ENCODE results near the gene METTL15. TPM values are rescaled to one million over a fixed set of nuclear protein-coding genes. Genes with fewer than 3 reads are reported as not detected.
"Not testable (repeated sequence)": the region's sequence is repeated elsewhere in the genome, so short reads cannot be mapped to it uniquely, and the experiment has no call there.

Gene METTL15
- total RNA-seq, 1 experiment from 2014 or later = 9.1 TPM

GRCh38 chr11:28209906-28210305, 101.7 kb downstream of the METTL15 start:
- Mint-ChIP-seq H3K4me3 (no peak overlapping the region), H3K27me3 (ENCODE audit: low read depth) (no peaks in the 10 kb centered on the region), H3K4me1 (0 out of 4 replicates have a peak, but pooled peaks cover 0 to 2% of the 10 kb centered on the region in 2 experiments), H3K9me3 (peaks cover 0 to 2% of the 10 kb centered on the region in 2 experiments; a peak in 2 of 5 replicates), H3K36me3 (ENCODE audit: insufficient read depth in 1 of 3, low read depth in 3 of 3) (peaks cover 2 to 3% (median 3%) of the 10 kb centered on the region in 3 experiments; a peak in 4 of 7 replicates), H3K27ac (no peak overlapping the region)
- Histone ChIP-seq H3K27ac (ENCODE audit: insufficient read length, low read depth, low read length) (no peak overlapping the region), H3K27me3 (ENCODE audit: insufficient read depth, low read length) (no peaks in the 10 kb centered on the region), H3K79me1 (ENCODE audit: insufficient read depth, low read depth, low read length, poor library complexity, severe bottlenecking) (no peaks in the 10 kb centered on the region), H4K20me1 (ENCODE audit: control insufficient read depth, insufficient read depth, insufficient read length) (no peaks in the 10 kb centered on the region), H4K8ac (replicated peaks; ENCODE audit: insufficient read length, low read depth, low read length) (no peak overlapping the region), H3K9me3 (ENCODE audit: control insufficient read depth, low read depth, low read length) (no peaks in the 10 kb centered on the region), H3K14ac (ENCODE audit: insufficient read depth, low read length) (no peak overlapping the region), H2BK120ac (ENCODE audit: low read depth, low read length, poor library complexity, severe bottlenecking) (no peak overlapping the region), H4K91ac (ENCODE audit: insufficient read length, low read depth, low read length) (no peak overlapping the region), H3K23me2 (ENCODE audit: insufficient read length, low read depth, low read length, poor library complexity, severe bottlenecking) (no peaks in the 10 kb centered on the region), H2BK5ac (ENCODE audit: insufficient read length, low read length) (no peak overlapping the region), H3K4me1 (ENCODE audit: insufficient read depth, low read length) (no peaks in the 10 kb centered on the region), H3K79me2 (ENCODE audit: insufficient read depth, low read length) (no peaks in the 10 kb centered on the region), H3T11ph (ENCODE audit: low read length) (no peak overlapping the region), H3K23ac (ENCODE audit: insufficient read length, low read depth, low read length) (no peak overlapping the region), H2AK5ac (ENCODE audit: insufficient read length, low read length) (no peak overlapping the region), H3K4me2 (ENCODE audit: insufficient read depth, insufficient read length, low read length) (no peak overlapping the region), H2BK15ac (ENCODE audit: low read depth, low read length) (no peak overlapping the region), H2BK12ac (ENCODE audit: insufficient read length, low read depth, low read length) (no peak overlapping the region), H3K9ac (ENCODE audit: extremely low read depth, insufficient read length, low read length) (no peak overlapping the region), H2BK20ac (ENCODE audit: low read depth, low read length, poor library complexity, severe bottlenecking) (no peak overlapping the region), H3K56ac (ENCODE audit: insufficient read length, low read depth, low read length) (no peak overlapping the region), H2AFZ (ENCODE audit: low read length) (no peak overlapping the region), H4K5ac (ENCODE audit: insufficient read length, low read depth, low read length) (no peak overlapping the region), H3K18ac (ENCODE audit: insufficient read length, low read depth, low read length) (no peak overlapping the region), H3K4ac (ENCODE audit: low read depth, low read length) (no peak overlapping the region)
- no CpG with 5 or more reads among the region's 1 CpG for WGBS (ENCODE audit: extremely low coverage, insufficient read length, low lambda C conversion rate)
- no peak for DNase-seq
- TF ChIP-seq CTCF (conservative IDR thresholded peaks at IDR 0.05) = no peak

- not testable (repeated sequence) for H3K14ac ChIP-seq (ENCODE audit: insufficient read depth, low read length); H4K8ac ChIP-seq (replicated peaks; ENCODE audit: insufficient read length, low read depth, low read length); H3K23me2 ChIP-seq (ENCODE audit: insufficient read length, low read depth, low read length, poor library complexity, severe bottlenecking); H3K27me3 ChIP-seq (ENCODE audit: insufficient read depth, low read length); H4K20me1 ChIP-seq (ENCODE audit: control insufficient read depth, insufficient read depth, insufficient read length); H3K9ac ChIP-seq (ENCODE audit: extremely low read depth, insufficient read length, low read length); H3K4me3 Mint-ChIP-seq; H2BK5ac ChIP-seq (ENCODE audit: insufficient read length, low read length); H2AFZ ChIP-seq (ENCODE audit: low read length); H2BK20ac ChIP-seq (ENCODE audit: low read depth, low read length, poor library complexity, severe bottlenecking); H3K23ac ChIP-seq (ENCODE audit: insufficient read length, low read depth, low read length); H2BK15ac ChIP-seq (ENCODE audit: low read depth, low read length); H2BK12ac ChIP-seq (ENCODE audit: insufficient read length, low read depth, low read length); H3K9me3 ChIP-seq (ENCODE audit: control insufficient read depth, low read depth, low read length); H2BK120ac ChIP-seq (ENCODE audit: low read depth, low read length, poor library complexity, severe bottlenecking); H3K56ac ChIP-seq (ENCODE audit: insufficient read length, low read depth, low read length); H3K27ac ChIP-seq (ENCODE audit: insufficient read length, low read depth, low read length); H3K79me1 ChIP-seq (ENCODE audit: insufficient read depth, low read depth, low read length, poor library complexity, severe bottlenecking); DNase-seq; H4K91ac ChIP-seq (ENCODE audit: insufficient read length, low read depth, low read length); H3K4me2 ChIP-seq (ENCODE audit: insufficient read depth, insufficient read length, low read length); H3K27me3 Mint-ChIP-seq (ENCODE audit: low read depth); H3K27ac Mint-ChIP-seq; H3K4me1 ChIP-seq (ENCODE audit: insufficient read depth, low read length); H2AK5ac ChIP-seq (ENCODE audit: insufficient read length, low read length); H3K18ac ChIP-seq (ENCODE audit: insufficient read length, low read depth, low read length); H3K4me1 Mint-ChIP-seq; H3K4ac ChIP-seq (ENCODE audit: low read depth, low read length); H3K79me2 ChIP-seq (ENCODE audit: insufficient read depth, low read length); H3T11ph ChIP-seq (ENCODE audit: low read length); H4K5ac ChIP-seq (ENCODE audit: insufficient read length, low read depth, low read length)
- Mint-ChIP-seq H3K36me3 (ENCODE audit: insufficient read depth in 1 of 3, low read depth in 3 of 3) (peaks cover 19 to 43% (median 33%) of the 10 kb centered on the region in 3 experiments), H3K9me3 (peaks cover 21 to 26% of the 10 kb centered on the region in 2 experiments)
- no CpG with 5 or more reads among the region's 9 CpGs for WGBS (ENCODE audit: extremely low coverage, insufficient read length, low lambda C conversion rate)
Measured at GRCh38 chr11:28222063-28222462, 113.9 kb downstream of the METTL15 start.
